Stimulated activated CD8-positive, alpha-beta memory T cell treated with anti-CD3 and anti-CD28 coated beads, Interleukin-4, amount 100 ng/mL, for 24 hours (primary cell): ENCODE measurements around the gene DUSP22.
"Not testable (repeated sequence)": the region's sequence is repeated elsewhere in the genome, so short reads cannot be mapped to it uniquely, and the experiment has no call there.

Experiments used
- DNase-seq: peaks from one replicate; pipeline ENCODE4 v3.0.0-alpha.2; 2020; ENCODE audit warnings: low read depth

DUSP22 gene

DNA sequence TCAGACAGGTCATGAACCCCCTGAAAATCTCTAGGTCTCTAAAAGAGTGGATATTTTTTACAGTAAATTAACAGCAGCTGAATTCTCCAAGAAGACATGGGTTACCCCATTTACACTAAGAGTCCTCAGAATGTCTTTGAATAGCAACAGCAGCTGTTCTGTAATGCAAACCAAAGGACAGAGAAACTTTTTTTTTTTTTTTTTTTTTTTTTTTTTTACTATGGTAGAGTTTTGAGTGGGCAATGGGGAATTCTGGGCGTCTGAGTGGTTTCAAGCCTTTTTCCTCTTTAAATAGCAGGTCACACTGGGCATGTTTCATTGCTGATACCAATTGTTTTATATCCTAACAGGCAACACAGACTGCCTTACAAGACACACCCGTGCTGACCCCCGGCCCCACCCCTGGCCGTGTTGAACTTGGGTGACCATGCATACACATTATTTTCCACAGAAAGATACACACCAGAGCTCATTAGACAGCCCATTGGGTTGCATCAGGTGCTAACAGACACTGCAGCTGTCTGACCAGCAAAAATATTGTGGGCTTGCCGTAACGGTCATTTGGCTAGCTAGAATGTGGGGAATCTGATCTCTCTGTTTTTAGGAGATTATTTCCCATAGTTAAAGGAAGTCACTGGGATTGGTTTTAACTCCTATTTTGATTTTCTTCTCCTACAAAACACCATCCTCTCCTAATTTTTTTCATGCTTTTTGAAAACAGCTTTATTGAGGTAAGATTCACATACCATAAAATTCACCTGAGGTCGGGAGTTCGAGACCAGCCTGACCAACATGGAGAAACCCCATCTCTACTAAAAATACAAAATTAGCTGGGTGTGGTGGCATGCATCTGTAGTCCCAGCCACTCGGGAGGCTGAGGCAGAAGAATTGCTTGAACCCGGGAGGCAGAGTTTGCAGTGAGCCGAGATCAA lies 72.6 kb downstream of the DUSP22 start:
- no peak for DNase-seq

DNA sequence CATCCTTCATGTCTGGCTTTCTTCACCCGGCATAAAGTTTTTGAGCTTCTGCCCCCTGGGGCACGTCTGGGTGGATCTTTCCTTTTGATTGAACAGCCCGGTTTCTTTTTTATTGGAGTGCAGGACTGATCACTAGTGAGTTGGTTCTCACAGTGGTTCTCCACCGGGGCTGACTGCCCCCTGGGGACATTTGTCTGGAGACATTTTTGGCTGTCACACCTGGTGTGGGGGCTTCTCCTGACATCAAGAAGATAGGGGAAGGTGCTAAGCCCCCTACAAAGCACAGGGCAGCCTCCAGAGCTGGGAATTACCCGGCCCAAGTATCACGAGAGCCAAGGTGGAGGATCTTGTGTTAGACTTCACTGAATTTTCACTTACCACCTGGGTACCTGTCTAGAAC lies 73.5 kb downstream of the DUSP22 start:
- no peak for DNase-seq

DNA sequence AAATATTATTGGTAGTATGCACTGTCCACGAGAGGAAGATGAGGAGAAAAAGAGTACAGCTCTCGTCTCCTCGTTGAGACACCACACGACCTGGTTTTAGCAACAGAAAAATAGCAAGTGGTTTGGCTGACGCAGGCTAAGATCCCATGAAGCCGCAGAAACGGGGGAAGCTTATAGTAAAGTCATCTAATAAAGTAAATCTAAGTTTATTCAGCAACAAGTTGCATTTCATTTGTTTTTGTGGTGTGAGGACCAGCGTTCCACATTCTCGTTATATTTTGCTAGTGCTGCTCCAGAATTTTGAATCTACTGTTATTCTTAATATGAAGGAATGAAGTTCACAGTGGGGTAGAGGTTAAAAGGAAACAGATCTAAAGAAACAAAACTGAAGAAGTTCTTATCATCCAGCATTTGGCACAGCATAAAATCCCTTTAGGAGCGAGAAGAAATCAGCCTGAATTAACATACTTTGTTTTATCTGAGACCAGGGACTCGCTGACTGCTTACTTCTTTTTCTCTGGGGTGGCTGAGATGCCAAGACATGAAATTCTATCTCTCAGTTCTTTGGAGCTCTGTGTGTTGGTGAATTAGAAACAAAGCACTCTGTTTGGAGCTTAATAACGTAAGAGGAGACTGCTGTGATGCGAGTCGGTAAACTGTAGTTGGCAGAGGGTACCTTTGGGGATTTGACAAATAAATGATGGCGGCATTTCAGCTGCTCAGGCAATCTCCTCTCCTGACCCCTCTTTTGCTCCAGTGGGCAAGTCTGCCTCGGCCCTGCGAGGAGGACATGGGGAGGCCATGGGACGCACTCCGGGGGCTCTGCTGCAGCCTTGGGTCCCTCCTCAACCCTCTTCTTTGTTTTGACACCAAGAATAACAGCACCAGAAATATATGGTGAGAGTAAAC lies 74.4 kb downstream of the DUSP22 start:
- DNase-seq: no peak

DNA sequence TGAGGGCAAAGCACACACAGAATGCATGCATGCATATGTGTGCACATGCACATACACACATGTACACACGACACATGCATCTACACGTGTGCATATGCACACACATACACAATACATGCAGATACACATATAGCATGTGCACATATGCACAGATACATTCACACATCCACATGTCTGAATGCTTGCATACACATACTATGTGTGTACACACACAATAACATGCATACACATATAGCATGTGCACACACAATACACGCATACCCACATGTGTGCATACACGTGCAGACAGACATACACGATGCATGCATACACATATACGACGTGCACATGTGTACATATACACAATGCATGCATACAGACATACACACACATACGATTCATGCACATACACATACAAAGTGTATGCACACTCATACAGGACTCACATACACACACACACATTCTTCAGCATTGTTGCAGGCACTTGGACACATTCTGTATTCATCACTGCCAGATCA lies 75.1 kb downstream of the DUSP22 start:
- DNase-seq: no peak

GRCh38 chr6:367891-368630 lies 75.8 kb downstream of the DUSP22 start:
- DNase-seq: no peak

DNA sequence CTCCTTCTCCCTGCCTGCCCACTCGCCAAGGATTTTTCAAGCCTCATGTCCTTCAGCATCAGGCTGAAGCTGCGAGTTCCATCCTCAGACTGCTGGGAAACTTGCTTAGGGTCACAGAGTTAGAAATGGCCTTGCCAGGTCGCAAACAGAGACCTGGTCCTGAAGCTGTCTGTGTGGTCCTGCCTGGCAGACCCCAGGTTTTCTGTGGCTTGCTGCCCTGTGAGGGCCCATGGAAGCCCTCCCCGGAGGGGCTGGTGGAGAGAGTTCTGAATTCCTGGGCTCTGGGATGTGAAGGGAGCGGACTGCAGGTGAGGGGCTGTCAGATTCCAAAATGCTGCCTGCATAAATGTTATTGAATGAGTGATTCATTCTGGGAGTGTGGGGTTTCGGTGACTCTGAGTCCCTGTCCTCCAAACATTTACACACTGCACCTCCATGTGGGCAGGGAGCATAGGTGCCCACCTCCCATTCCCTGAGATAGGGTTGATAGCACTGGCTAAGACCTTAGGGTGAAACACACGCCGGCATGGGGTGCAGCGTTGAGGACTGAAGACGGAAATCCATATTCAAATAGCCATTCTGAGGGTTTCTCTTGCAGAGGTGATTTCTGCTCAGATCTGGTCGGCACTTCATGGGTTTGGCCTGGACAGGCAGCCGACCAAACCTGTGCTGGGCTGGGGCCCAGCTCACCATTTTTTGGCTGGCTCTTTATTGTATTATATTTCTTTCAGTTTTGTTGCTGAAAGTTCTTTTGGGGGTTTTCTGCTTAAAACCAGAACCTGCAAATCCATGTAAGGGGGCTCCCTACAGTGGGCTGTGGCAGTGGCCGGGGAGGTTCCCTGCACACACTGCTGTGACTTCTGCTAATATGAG lies 77.5 kb downstream of the DUSP22 start:
- no peak for DNase-seq

DNA sequence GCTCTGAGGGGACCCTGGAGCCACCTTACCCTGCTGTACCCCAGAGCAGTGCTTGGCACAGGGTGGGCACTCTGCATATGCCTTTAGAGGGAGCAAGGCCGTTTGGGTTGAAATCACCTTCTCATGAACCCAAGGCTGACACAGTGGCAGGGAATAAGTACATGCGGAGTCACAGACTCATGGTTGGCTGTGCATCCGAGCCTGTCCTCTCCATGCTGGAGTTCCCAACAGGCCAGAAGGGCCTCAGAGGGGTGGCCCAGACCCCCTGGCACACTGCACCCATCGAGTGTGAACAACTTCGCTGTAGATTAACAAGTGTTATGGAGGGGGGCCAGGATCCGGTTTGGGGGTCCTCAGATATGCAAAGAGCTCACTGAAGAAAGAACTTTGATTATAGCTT lies 78.3 kb downstream of the DUSP22 start:
- DNase-seq: no peak

DNA sequence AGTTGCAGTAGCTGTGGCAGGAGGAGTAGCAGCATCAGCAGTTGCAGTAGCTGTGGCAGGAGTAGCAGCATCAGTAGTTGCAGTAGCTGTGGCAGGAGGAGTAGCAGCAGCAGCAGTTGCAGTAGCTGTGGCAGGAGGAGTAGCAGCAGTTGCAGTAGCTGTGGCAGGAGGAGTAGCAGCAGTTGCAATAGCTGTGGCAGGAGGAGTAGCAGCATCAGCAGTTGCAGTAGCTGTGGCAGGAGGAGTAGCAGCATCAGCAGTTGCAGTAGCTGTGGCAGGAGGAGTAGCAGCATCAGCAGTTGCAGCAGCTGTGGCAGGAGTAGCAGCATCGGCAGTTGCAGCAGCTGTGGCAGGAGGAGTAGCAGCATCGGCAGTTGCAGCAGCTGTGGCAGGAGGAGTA lies 79.6 kb downstream of the DUSP22 start:
- DNase-seq: not testable (repeated sequence)

DNA sequence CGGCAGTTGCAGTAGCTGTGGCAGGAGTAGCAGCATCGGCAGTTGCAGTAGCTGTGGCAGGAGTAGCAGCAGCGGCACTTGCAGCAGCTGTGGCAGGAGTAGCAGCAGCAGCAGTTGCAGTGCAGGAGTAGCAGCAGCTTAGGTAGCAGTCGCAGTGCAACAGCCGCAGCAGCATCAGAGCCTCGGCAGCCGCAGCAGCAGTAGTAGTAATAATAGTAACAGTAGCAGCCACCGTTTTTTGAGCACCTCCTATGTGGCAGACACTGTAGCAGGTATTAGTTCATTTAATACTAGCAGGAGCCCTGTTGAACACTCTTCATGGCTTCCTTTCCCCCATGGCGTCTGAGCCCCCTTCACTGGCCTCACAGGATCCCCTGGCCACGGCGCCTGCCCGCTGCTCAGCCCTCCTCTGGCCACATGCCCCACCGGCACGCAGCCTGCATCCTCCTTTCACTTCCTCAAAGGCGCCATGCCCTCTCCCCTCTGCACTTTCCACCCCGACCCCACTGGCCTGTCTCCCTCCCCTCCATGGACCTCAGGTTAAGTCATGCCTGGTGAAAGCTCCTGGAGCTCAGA lies 80.1 kb downstream of the DUSP22 start:
- DNase-seq: no peak

DNA sequence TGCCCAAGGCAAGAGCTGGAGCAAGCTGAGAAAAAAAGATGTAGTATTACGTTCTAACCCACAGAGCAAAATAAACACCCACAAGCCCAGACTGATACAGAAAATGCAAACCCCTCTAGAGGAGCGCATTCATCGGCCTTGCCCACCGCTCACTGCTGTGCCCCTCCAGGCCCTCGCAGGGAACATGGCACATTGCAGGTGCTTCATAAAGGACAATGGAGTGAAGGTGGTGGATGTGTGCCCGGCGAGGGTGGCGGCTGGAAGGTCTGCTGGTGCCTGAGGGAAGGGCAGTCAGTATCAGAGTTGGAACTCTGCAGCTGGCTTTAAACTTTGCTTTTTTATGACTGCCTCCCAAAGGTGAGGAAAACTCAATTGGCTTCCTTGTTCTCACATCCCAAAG lies 80.7 kb downstream of the DUSP22 start:
- DNase-seq: no peak

DNA sequence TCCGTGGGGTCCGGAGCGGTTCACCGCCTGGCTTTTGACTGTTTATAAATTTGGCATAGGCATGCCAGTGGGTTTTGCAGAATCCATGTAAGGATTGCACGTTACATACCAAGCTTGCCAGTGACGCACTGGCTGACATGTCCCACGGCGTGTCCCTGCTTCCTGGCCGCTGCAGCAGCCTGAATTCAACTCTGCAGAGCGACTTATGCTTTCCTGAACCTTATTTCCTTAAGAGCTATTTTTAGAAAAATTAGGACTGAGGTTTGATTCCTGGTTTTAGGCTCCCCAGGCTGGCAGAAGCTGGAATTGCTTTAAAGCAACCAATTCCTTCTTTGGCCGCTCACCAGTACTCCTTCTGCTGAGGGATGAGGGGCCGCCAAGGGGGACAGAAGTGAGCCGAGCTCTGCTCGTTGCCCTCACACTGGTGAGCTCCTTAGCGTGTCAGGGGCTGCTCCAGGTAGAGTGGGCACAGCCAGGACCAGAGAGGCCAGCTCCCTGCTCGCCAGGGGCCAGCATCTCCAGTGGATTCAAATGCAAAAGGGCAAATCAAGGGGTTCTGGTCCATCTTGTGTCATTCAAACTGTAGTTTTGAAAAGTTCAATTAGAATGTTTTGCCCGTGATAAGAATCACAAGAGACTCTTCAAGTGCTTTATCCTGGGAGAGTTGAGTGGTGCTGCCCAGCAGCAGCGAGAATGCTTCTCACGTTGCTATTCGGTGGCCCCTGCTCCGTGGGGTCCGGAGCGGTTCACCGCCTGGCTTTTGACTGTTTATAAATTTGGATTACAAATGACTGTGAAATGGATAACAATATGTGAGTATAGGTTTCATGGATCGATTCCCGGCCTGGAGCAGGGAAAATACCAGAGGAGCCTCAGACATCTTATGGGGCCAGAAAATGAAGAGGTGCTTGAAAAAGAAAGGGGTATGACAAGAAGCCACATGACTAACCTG lies 81.8 kb downstream of the DUSP22 start:
- DNase-seq: no peak

GRCh38 chr6:374956-375355 lies 82.7 kb downstream of the DUSP22 start:
- no peak for DNase-seq

DNA sequence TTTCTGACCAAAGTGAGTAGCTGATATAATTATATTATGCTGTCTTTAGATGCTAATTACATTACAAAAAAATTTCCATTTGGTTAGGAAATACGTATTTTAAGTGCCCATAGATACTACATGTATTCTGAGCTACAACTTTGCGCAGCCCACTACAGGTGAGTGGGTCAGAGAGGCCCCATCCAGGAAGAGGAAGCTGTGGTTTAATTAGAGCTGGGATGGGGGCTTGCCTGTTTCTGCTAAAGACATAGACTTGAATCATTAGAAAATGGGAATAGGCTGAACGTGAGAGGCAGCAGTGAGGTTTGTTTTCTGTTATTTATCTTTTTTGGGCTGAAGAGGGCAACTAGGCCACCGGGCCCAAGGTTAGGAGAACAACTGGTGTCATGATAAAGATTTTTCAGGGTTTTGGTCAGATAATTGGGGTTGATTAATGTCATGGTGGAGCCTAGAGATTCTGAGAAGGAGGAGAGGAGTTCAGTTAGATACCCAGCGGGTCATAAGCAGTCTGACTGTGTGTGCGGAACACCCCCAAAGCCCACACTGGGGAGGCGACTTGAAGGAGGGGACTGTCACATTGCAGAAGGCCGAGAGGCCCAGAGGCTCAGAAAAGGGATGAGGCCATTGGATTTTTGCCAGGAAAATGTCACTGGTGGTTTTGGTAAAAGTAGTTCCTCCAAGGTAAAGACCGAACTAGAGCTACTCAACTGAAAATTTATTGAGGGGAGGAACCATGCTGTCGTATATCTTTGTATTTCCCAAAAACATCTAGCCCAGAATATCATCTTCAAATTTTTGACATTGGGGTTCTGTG lies 84.7 kb downstream of the DUSP22 start:
- DNase-seq: no peak

DNA sequence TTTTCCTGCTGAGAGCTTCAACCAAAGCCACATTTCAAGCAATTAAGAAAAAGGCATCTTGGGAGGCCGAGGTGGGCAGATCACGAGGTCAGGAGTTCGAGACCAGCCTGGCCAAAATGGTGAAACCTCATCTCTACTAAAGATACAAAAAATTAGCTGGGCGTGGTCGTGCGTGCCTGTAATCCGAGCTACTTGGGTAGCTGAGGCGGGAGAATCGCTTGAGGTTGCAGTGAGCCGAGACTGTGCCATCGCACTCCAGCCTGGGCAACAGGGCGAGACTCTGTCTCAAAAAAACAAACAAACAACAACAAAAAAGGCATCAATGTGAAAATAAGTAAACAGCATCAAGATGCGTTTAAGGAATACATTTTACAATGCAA lies 85.3 kb downstream of the DUSP22 start:
- DNase-seq: not testable (repeated sequence)

DNA sequence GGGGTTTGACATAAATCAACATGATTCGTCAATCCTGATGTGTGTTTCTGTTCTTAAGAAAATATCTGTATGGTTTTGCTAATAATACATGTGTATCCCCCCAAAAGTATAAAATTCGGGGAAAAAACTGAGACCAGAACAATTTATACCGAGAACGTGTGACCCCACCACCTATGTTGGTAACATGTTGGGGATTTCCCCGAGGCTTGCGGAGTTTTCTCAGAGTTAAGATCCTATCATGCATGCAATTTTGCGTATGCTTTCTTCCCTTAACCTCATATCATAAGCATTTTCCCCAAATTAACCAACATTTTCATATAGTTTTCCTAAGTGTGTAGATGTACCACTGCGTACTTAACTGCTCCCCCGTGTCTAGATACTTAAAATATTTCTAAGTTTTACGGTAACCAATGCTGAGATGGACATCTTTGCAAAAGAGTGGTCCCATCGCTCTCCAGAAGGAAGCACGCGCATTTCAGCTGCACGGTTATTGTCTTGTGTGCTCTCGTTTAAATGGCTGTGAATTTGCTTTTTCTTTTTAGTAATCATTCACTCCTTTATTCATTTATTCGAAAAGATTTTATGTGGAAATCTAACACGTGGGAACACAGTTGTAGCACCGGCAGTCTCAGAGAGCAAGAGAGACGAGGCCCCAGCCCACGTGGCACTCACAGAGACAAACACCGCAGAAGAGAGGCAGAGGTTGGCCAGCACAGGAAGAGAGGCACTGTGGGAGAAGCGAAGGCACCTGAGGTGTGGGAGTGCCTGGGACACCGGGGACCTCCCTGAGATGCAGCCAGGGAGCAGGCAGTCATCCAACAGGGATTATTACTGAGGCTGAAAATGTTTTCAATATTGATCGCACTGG lies 86.0 kb downstream of the DUSP22 start:
- no peak for DNase-seq

DNA sequence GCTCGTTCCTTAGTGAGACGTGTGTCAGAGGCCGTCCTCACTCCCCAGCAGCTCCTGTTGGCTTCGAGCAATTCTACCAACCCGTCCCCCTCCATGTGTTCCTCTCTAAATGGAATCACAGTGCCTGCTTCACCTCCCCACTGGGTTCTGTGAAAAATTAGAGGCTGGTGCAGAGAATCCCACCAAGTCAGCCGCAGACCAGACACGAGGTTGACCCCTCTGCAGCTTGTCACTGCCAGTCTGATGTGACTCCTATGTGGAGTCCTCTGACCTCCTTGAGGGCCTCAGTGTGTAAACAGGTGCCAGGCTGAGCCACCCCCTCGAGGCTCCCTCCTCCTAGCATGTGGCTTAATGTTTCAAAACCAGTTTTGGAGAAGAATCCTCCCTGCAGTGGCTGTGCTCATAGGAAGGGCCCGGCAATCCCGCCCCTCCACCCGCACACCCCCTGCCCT lies 86.7 kb downstream of the DUSP22 start:
- DNase-seq: no peak

- DNase-seq: no peak
Measured at GRCh38 chr6:379410-380181, 87.3 kb downstream of the DUSP22 start.
